Measurements from ENCODE around the gene PPP3R1.

GRCh38 chr2:68200157-68200787 is 52.1 kb downstream of the PPP3R1 start:
- TF ChIP-seq EZH2phosphoT487 (conservative IDR thresholded peaks at IDR 0.05; ENCODE audit: low read length) = no peak
- no peak for TF ChIP-seq CTCF (IDR thresholded peaks at IDR 0.05; ENCODE audit: insufficient read depth, low read length, poor library complexity, severe bottlenecking)

Measured in SU-DHL-6 (cell line).